ENCODE results near the gene SETD2. TPM values are rescaled to one million over a fixed set of nuclear protein-coding genes. Genes with fewer than 3 reads are reported as not detected.

SETD2 gene
- total RNA-seq, 1 donor from 2014 or later = 21.0 TPM

GRCh38 chr3:47013231-47013630 is 150.7 kb downstream of the SETD2 start:
- Histone ChIP-seq H3K4me3 (no peak overlapping the region), H3K27me3 (no peaks in the 10 kb centered on the region), H3K9me3 (no peaks in the 10 kb centered on the region), H3K4me1 (peaks cover 3 to 7% of the 10 kb centered on the region in 2 donors), H3K27ac (no peak overlapping the region), H3K36me3 (peaks cover 33 to 41% of the 10 kb centered on the region in 2 donors)
- intact Hi-C loops (cut with DNase I) = no loop called here
- TF ChIP-seq, protein P1, sequence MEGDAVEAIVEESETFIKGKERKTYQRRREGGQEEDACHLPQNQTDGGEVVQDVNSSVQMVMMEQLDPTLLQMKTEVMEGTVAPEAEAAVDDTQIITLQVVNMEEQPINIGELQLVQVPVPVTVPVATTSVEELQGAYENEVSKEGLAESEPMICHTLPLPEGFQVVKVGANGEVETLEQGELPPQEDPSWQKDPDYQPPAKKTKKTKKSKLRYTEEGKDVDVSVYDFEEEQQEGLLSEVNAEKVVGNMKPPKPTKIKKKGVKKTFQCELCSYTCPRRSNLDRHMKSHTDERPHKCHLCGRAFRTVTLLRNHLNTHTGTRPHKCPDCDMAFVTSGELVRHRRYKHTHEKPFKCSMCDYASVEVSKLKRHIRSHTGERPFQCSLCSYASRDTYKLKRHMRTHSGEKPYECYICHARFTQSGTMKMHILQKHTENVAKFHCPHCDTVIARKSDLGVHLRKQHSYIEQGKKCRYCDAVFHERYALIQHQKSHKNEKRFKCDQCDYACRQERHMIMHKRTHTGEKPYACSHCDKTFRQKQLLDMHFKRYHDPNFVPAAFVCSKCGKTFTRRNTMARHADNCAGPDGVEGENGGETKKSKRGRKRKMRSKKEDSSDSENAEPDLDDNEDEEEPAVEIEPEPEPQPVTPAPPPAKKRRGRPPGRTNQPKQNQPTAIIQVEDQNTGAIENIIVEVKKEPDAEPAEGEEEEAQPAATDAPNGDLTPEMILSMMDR (IDR thresholded peaks at IDR 0.05) = no peak
- DNase-seq (ENCODE audit: low spot score in 2 of 2) = no peak

- Histone ChIP-seq H3K9me3 (no peaks in the 10 kb centered on the region), H3K4me3 (no peak overlapping the region), H3K4me1 (peaks cover 3 to 7% of the 10 kb centered on the region in 2 donors), H3K27ac (no peak overlapping the region), H3K36me3 (peaks cover 27 to 35% of the 10 kb centered on the region in 2 donors), H3K27me3 (no peaks in the 10 kb centered on the region)
- no peak for DNase-seq (ENCODE audit: low spot score in 2 of 2)
- intact Hi-C loops (cut with DNase I) = no loop called here
- TF ChIP-seq, protein P1 (IDR thresholded peaks at IDR 0.05) = no peak
Observed at GRCh38 chr3:47012342-47013230, 151.3 kb downstream of the SETD2 start.

DNA sequence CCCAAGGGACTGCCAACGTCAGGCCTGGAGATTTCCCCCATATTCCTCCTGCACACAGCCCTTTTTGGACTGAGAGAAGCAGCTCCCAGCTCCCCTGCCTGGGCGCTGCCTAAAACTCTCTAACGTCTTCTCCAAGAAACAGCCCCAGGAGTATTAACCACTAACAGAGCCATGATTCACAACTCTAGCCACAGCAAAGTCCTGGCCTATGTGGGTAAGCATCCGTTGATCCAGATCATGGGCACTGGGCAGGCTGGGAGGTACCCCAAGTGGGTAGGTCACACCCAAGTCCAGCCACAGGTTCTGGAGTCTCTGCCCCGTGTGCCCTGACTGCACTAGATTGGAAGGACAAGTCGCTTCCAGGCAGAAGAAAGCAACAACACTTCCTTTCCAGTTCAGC is 152.5 kb downstream of the SETD2 start:
- H3K4me1 ChIP-seq = peaks cover 3 to 7% of the 10 kb centered on the region in 2 donors
- intact Hi-C loops (cut with DNase I) = no loop called here
- DNase-seq (ENCODE audit: low spot score in 2 of 2) = no peak
- H3K4me3 ChIP-seq = no peak overlapping the region
- no peaks in the 10 kb centered on the region for H3K9me3 ChIP-seq
- TF ChIP-seq, protein P1 (IDR thresholded peaks at IDR 0.05) = no peak
- peak overlapping the region in 1 of 2 donors; percentile 23 for H3K27ac ChIP-seq
- peaks cover 15 to 23% of the 10 kb centered on the region in 2 donors for H3K36me3 ChIP-seq
- no peaks in the 10 kb centered on the region for H3K27me3 ChIP-seq

DNA sequence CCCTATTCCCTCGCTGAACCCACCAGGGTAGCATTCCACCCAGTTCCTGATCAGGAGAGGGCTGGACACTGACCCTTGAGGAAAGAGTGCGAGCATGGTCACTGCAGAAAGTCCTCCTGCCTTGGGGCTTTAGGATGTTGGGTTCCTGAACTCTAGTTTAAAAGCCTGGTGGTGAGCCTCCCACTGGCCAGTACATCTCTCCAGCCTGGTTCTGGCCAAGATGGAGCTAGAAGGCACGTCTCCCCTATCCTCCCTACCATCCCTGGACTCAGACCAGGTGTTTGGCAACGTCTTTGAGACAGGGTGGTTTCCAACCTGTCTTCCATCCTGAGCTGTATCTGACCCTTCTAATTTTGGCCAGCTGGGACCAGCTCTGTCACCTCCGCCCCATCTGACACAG is 153.0 kb downstream of the SETD2 start:
- no peak for DNase-seq (ENCODE audit: low spot score in 2 of 2)
- TF ChIP-seq, protein P1 (IDR thresholded peaks at IDR 0.05) = no peak
- intact Hi-C loops (cut with DNase I) = no loop called here
- Histone ChIP-seq H3K9me3 (no peaks in the 10 kb centered on the region), H3K36me3 (peaks cover 11 to 23% of the 10 kb centered on the region in 2 donors), H3K4me3 (no peak overlapping the region), H3K4me1 (peaks cover 3 to 7% of the 10 kb centered on the region in 2 donors), H3K27ac (no peak overlapping the region), H3K27me3 (no peaks in the 10 kb centered on the region)

DNA sequence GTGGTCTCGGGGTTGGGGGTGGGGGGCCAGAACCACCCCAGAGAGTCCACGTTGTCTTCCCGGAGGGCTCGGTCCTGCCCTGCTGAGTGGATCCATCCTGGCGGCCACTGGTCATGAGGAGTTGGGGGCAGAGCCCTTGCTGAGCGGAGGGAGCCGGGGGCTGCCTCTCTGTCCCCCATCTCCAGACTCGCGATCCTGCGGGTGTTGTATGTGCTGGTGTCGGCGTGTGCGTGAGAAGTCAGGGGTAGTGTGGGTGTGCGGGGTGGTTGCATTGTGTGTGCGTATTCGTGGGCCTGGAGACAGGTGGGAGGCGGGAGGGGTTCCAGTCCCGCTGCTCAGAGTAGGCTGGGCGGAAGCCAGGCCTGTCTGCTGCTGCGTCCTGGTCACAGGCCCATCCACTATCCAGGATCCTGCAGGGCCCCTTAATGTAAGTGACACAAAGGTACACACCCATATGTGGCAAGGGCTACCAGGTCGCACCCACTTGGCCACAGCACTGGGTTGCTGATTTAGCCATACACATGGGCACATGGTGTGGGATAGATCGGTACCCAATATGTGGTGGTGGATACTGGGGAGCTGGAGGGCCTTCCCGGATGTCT is 153.7 kb downstream of the SETD2 start:
- Histone ChIP-seq H3K36me3 (peaks cover 5 to 22% of the 10 kb centered on the region in 2 donors), H3K4me3 (peak overlapping the region; percentile 78 to 79), H3K27ac (peak overlapping the region; percentile 80 to 91), H3K27me3 (no peaks in the 10 kb centered on the region), H3K9me3 (no peaks in the 10 kb centered on the region), H3K4me1 (peaks cover 3 to 7% of the 10 kb centered on the region in 2 donors)
- intact Hi-C loops (cut with DNase I) = no loop called here
- TF ChIP-seq, protein P1 (IDR thresholded peaks at IDR 0.05) = no peak
- DNase-seq (ENCODE audit: low spot score in 2 of 2) = no peak
